ENCODE measurements around the gene G6PC3. TPM values are rescaled to one million over a fixed set of nuclear protein-coding genes. Genes with fewer than 3 reads are reported as not detected.

The G6PC3 gene
- total and polyA plus RNA-seq, 4 donors, result 22.7 to 40.0 (median 31.4) TPM

GRCh38 chr17:44066204-44066930, 4.2 kb upstream of the G6PC3 start, which contains the start of gene LSM12:
Gene LSM12, minus strand, starts transcription at chr17:44066671. Its CDS starts 84 bp downstream, at chr17:44066587.
- peak within 1 kb of the TSS; percentile 76 to 98 for H3K4me3 ChIP-seq (ENCODE audit: low read length in 2 of 2)
- peak within 1 kb of the TSS; percentile 60 to 64 for H3K27ac ChIP-seq (ENCODE audit: low read depth in 1 of 2, low read length in 2 of 2)
- H3K4me1 ChIP-seq (ENCODE audit: control insufficient read depth in 1 of 2, insufficient read depth in 2 of 2, low read length in 2 of 2), result no peaks in the 10 kb centered on the region
- DNase-seq (peak; percentile 92 to 98), ATAC-seq (ENCODE audit: low FRiP score) (peak; percentile 89)
- no peaks in the 10 kb centered on the region for H3K9me3 ChIP-seq (ENCODE audit: control insufficient read depth, low read length)
- WGBS, 2 donors, result 0 to 1% methylated on average over 57 to 65 of the region's 65 CpGs
- H3K36me3 ChIP-seq (ENCODE audit: control insufficient read depth in 1 of 2, insufficient read depth in 2 of 2, low read length in 1 of 2), result no peaks in the 10 kb centered on the region
- intact Hi-C loops (cut with DNase I), result no loop called here
- no peaks in the 10 kb centered on the region for H3K27me3 ChIP-seq (ENCODE audit: control insufficient read depth in 1 of 2, insufficient read depth in 2 of 2, low read length in 1 of 2)

GRCh38 chr17:44067545-44067940, 3.0 kb upstream of the G6PC3 start:
- intact Hi-C loops (cut with DNase I), result no loop called here
- Histone ChIP-seq H3K4me3 (ENCODE audit: low read length in 2 of 2) (no peak overlapping the region), H3K4me1 (ENCODE audit: control insufficient read depth in 1 of 2, insufficient read depth in 2 of 2, low read length in 2 of 2) (no peaks in the 10 kb centered on the region), H3K27ac (ENCODE audit: low read depth in 1 of 2, low read length in 2 of 2) (no peak overlapping the region), H3K36me3 (ENCODE audit: control insufficient read depth in 1 of 2, insufficient read depth in 2 of 2, low read length in 1 of 2) (no peaks in the 10 kb centered on the region), H3K27me3 (ENCODE audit: control insufficient read depth in 1 of 2, insufficient read depth in 2 of 2, low read length in 1 of 2) (no peaks in the 10 kb centered on the region), H3K9me3 (ENCODE audit: control insufficient read depth, low read length) (no peaks in the 10 kb centered on the region)
- ATAC-seq (ENCODE audit: low FRiP score) (no peak), DNase-seq (no peak)
- WGBS, 2 donors, result 84% methylated on average over 9 of the region's 9 CpGs

GRCh38 chr17:44069974-44070454, 521 bp upstream of the G6PC3 start:
- H3K36me3 ChIP-seq (ENCODE audit: control insufficient read depth in 1 of 2, insufficient read depth in 2 of 2, low read length in 1 of 2), result no peaks in the 10 kb centered on the region
- no peaks in the 10 kb centered on the region for H3K9me3 ChIP-seq (ENCODE audit: control insufficient read depth, low read length)
- intact Hi-C loops (cut with DNase I), result loop anchor here (2.0 to 5.0 kb wide), 3 partner anchors 37 to 97 kb away; no protein-coding TSS in a partner anchor
- DNase-seq (no peak), ATAC-seq (ENCODE audit: low FRiP score) (no peak)
- H3K27ac ChIP-seq (ENCODE audit: low read depth in 1 of 2, low read length in 2 of 2), result peak overlapping the region in 1 of 2 donors; percentile 9
- 13 to 15% methylated on average over 7 of the region's 7 CpGs for WGBS, 2 donors
- no peaks in the 10 kb centered on the region for H3K27me3 ChIP-seq (ENCODE audit: control insufficient read depth in 1 of 2, insufficient read depth in 2 of 2, low read length in 1 of 2)
- H3K4me3 ChIP-seq (ENCODE audit: low read length in 2 of 2), result peak overlapping the region in 1 of 2 donors; percentile 38
- no peaks in the 10 kb centered on the region for H3K4me1 ChIP-seq (ENCODE audit: control insufficient read depth in 1 of 2, insufficient read depth in 2 of 2, low read length in 2 of 2)

- peak overlapping the region; percentile 15 to 44 for H3K4me3 ChIP-seq (ENCODE audit: low read length in 2 of 2)
- no peaks in the 10 kb centered on the region for H3K4me1 ChIP-seq (ENCODE audit: control insufficient read depth in 1 of 2, insufficient read depth in 2 of 2, low read length in 2 of 2)
- H3K27me3 ChIP-seq (ENCODE audit: control insufficient read depth in 1 of 2, insufficient read depth in 2 of 2, low read length in 1 of 2), result no peaks in the 10 kb centered on the region
- H3K9me3 ChIP-seq (ENCODE audit: control insufficient read depth, low read length), result no peaks in the 10 kb centered on the region
- WGBS, 2 donors, result 1 to 3% methylated on average over 3 of the region's 3 CpGs
- peak overlapping the region in 1 of 2 donors; percentile 54 for H3K27ac ChIP-seq (ENCODE audit: low read depth in 1 of 2, low read length in 2 of 2)
- ATAC-seq (ENCODE audit: low FRiP score) (no peak), DNase-seq (no peak)
- H3K36me3 ChIP-seq (ENCODE audit: control insufficient read depth in 1 of 2, insufficient read depth in 2 of 2, low read length in 1 of 2), result peaks cover 0 to 2% of the 10 kb centered on the region in 2 donors
- intact Hi-C loops (cut with DNase I), result loop anchor here (2.0 to 5.0 kb wide), 3 partner anchors 36 to 96 kb away; no protein-coding TSS in a partner anchor
Measured at GRCh38 chr17:44071198-44071520, 624 bp downstream of the G6PC3 start.

- peak overlapping the region in 1 of 2 donors; percentile 52 for H3K27ac ChIP-seq (ENCODE audit: low read depth in 1 of 2, low read length in 2 of 2)
- peak overlapping the region in 1 of 2 donors; percentile 44 for H3K4me3 ChIP-seq (ENCODE audit: low read length in 2 of 2)
- H3K4me1 ChIP-seq (ENCODE audit: control insufficient read depth in 1 of 2, insufficient read depth in 2 of 2, low read length in 2 of 2), result no peaks in the 10 kb centered on the region
- DNase-seq, result no peak
- no peaks in the 10 kb centered on the region for H3K27me3 ChIP-seq (ENCODE audit: control insufficient read depth in 1 of 2, insufficient read depth in 2 of 2, low read length in 1 of 2)
- H3K36me3 ChIP-seq (ENCODE audit: control insufficient read depth in 1 of 2, insufficient read depth in 2 of 2, low read length in 1 of 2), result peaks cover 0 to 2% of the 10 kb centered on the region in 2 donors
- no peaks in the 10 kb centered on the region for H3K9me3 ChIP-seq (ENCODE audit: control insufficient read depth, low read length)
- intact Hi-C loops (cut with DNase I), result loop anchor here (2.0 to 5.0 kb wide), 3 partner anchors 36 to 96 kb away; no protein-coding TSS in a partner anchor
- 28 to 29% methylated on average over 2 of the region's 2 CpGs for WGBS, 2 donors
- no peak for ATAC-seq (ENCODE audit: low FRiP score)
Measured at GRCh38 chr17:44071772-44072171, 1.2 kb downstream of the G6PC3 start.

- Histone ChIP-seq H3K27me3 (ENCODE audit: control insufficient read depth in 1 of 2, insufficient read depth in 2 of 2, low read length in 1 of 2) (no peaks in the 10 kb centered on the region), H3K9me3 (ENCODE audit: control insufficient read depth, low read length) (no peaks in the 10 kb centered on the region), H3K4me1 (ENCODE audit: control insufficient read depth in 1 of 2, insufficient read depth in 2 of 2, low read length in 2 of 2) (no peaks in the 10 kb centered on the region), H3K36me3 (ENCODE audit: control insufficient read depth in 1 of 2, insufficient read depth in 2 of 2, low read length in 1 of 2) (peaks cover 0 to 8% of the 10 kb centered on the region in 2 donors), H3K27ac (ENCODE audit: low read depth in 1 of 2, low read length in 2 of 2) (no peak overlapping the region), H3K4me3 (ENCODE audit: low read length in 2 of 2) (no peak overlapping the region)
- WGBS, 2 donors, result 78 to 81% methylated on average over 9 of the region's 9 CpGs
- intact Hi-C loops (cut with DNase I), result loop anchor here (5.0 kb wide), 2 partner anchors 33 to 93 kb away; no protein-coding TSS in a partner anchor
- no peak for DNase-seq
- no peak for ATAC-seq (ENCODE audit: low FRiP score)
Measured at GRCh38 chr17:44074231-44074910, 3.8 kb downstream of the G6PC3 start.

GRCh38 chr17:44074911-44075285, 4.4 kb downstream of the G6PC3 start:
- peaks cover 0 to 8% of the 10 kb centered on the region in 2 donors for H3K36me3 ChIP-seq (ENCODE audit: control insufficient read depth in 1 of 2, insufficient read depth in 2 of 2, low read length in 1 of 2)
- H3K9me3 ChIP-seq (ENCODE audit: control insufficient read depth, low read length), result no peaks in the 10 kb centered on the region
- no peaks in the 10 kb centered on the region for H3K4me1 ChIP-seq (ENCODE audit: control insufficient read depth in 1 of 2, insufficient read depth in 2 of 2, low read length in 2 of 2)
- H3K27me3 ChIP-seq (ENCODE audit: control insufficient read depth in 1 of 2, insufficient read depth in 2 of 2, low read length in 1 of 2), result no peaks in the 10 kb centered on the region
- H3K4me3 ChIP-seq (ENCODE audit: low read length in 2 of 2), result no peak overlapping the region
- ATAC-seq (ENCODE audit: low FRiP score) (no peak), DNase-seq (no peak)
- intact Hi-C loops (cut with DNase I), result loop anchor here (5.0 kb wide), 2 partner anchors 32 to 92 kb away; no protein-coding TSS in a partner anchor
- no peak overlapping the region for H3K27ac ChIP-seq (ENCODE audit: low read depth in 1 of 2, low read length in 2 of 2)
- WGBS, 2 donors, result 91% methylated on average over 9 of the region's 9 CpGs

GRCh38 chr17:44075598-44076293, 5.2 kb downstream of the G6PC3 start:
- no peak for DNase-seq
- peaks cover 0 to 8% of the 10 kb centered on the region in 2 donors for H3K36me3 ChIP-seq (ENCODE audit: control insufficient read depth in 1 of 2, insufficient read depth in 2 of 2, low read length in 1 of 2)

More at GRCh38 chr17:44075598-44076293, 5.2 kb downstream of the G6PC3 start:
- Histone ChIP-seq H3K27ac (ENCODE audit: low read depth in 1 of 2, low read length in 2 of 2) (no peak overlapping the region), H3K9me3 (ENCODE audit: control insufficient read depth, low read length) (no peaks in the 10 kb centered on the region), H3K4me1 (ENCODE audit: control insufficient read depth in 1 of 2, insufficient read depth in 2 of 2, low read length in 2 of 2) (no peaks in the 10 kb centered on the region), H3K27me3 (ENCODE audit: control insufficient read depth in 1 of 2, insufficient read depth in 2 of 2, low read length in 1 of 2) (no peaks in the 10 kb centered on the region), H3K4me3 (ENCODE audit: low read length in 2 of 2) (no peak overlapping the region)
- intact Hi-C loops (cut with DNase I), result no loop called here
- WGBS, 2 donors, result 68 to 72% methylated on average over 10 of the region's 10 CpGs
- no peak for ATAC-seq (ENCODE audit: low FRiP score)

All from aorta (tissue), 5 donors.